ENCODE measurements around the gene PHACTR1.

DNA sequence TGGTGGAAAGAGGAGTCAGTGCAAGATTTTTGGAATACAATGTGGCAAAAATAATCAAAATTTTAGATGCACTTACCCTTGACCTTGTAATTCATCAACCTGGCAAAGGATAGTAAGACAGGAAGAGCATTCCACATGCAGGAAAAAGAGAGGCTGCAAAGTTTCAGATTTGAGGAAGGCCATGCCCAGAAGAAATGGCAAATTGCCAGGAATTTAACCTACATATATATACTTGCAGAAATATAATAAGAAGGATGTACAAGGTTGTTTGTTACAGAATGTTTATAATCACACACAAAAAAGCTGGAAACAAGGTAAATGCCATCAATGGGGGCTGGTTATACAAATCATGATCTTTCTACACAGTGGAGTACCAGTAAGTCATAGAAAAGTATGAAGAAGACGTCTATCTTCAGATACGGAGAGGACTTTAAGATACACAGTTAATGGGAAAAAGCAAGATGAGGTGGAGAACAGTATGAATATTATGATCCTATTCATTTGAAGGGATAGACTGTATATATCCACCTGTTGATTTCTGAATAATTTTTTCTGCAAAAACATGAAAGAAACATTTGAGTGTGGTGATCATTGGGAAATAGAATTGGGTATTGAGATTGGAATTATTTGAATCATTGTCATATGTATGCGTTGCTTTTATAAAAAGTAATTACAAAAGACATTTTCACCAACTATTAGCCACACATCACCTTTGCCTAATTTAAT lies 358.0 kb downstream of the PHACTR1 start:
- TF ChIP-seq, protein P1, sequence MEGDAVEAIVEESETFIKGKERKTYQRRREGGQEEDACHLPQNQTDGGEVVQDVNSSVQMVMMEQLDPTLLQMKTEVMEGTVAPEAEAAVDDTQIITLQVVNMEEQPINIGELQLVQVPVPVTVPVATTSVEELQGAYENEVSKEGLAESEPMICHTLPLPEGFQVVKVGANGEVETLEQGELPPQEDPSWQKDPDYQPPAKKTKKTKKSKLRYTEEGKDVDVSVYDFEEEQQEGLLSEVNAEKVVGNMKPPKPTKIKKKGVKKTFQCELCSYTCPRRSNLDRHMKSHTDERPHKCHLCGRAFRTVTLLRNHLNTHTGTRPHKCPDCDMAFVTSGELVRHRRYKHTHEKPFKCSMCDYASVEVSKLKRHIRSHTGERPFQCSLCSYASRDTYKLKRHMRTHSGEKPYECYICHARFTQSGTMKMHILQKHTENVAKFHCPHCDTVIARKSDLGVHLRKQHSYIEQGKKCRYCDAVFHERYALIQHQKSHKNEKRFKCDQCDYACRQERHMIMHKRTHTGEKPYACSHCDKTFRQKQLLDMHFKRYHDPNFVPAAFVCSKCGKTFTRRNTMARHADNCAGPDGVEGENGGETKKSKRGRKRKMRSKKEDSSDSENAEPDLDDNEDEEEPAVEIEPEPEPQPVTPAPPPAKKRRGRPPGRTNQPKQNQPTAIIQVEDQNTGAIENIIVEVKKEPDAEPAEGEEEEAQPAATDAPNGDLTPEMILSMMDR (IDR thresholded peaks at IDR 0.05) = no peak
- no peak for TF ChIP-seq POLR2A (IDR thresholded peaks at IDR 0.05)
